HCT116 (cell line): ENCODE measurements around the gene PLAGL2.

ENCODE experiments used
- EGR1 ChIP-seq: IDR thresholded peaks from 2 replicates; pipeline ENCODE4 v1.6.1; 2012; ENCODE audit warnings: low read depth
- ELF1 ChIP-seq: IDR thresholded peaks from 2 replicates; pipeline ENCODE4 v1.6.1; 2012; ENCODE audit warnings: low read depth, borderline replicate concordance
- EZH2 ChIP-seq: fragments of 200-600 bp; sonication (generic); IDR thresholded peaks from 2 replicates; pipeline ENCODE4 v1.6.1; 2017; ENCODE audit warnings: antibody characterized with exemption, mixed run types
- POLR2A ChIP-seq: IDR thresholded peaks from 2 replicates; pipeline ENCODE4 v1.7.0; 2011; ENCODE audit warnings: borderline replicate concordance; ENCODE audit not compliant: insufficient read depth, insufficient read length; ENCODE audit errors: extremely low read depth
- ZNF274 ChIP-seq: fragments of 200-500 bp; sonication (Bioruptor generic); IDR thresholded peaks from 2 replicates; pipeline ENCODE4 v1.6.1; 2014; ENCODE audit warnings: mild to moderate bottlenecking, low read depth, low read length, inconsistent platforms
- TF ChIP-seq, protein P1 (sequence below), 3 experiments: fragments of 200-600 bp in 1 of 3; sonication (generic) in 1 of 3; IDR thresholded peaks in 2 of 3; conservative IDR thresholded peaks in 1 of 3; 2 replicates each; pipeline ENCODE4 v1.5.1; 2012 to 2017; ENCODE audit warnings: low read depth in 2 of 3, low read length in 2 of 3, antibody characterized with exemption in 1 of 3, borderline replicate concordance in 1 of 3, control low read depth in 1 of 3, mild to moderate bottlenecking in 1 of 3, mixed read lengths in 1 of 3, mixed run types in 1 of 3, moderate library complexity in 1 of 3; ENCODE audit not compliant: insufficient read depth in 1 of 3
- TF ChIP-seq, protein P2 (sequence below): IDR thresholded peaks from 2 replicates; pipeline ENCODE4 v1.6.1; 2012; ENCODE audit warnings: low read depth
- TF ChIP-seq, protein P3 (sequence below): IDR thresholded peaks from 2 replicates; pipeline ENCODE4 v1.6.1; 2011; ENCODE audit warnings: mild to moderate bottlenecking, low read length, moderate library complexity; ENCODE audit not compliant: insufficient replicate concordance; ENCODE audit errors: extremely low read depth

DNA sequence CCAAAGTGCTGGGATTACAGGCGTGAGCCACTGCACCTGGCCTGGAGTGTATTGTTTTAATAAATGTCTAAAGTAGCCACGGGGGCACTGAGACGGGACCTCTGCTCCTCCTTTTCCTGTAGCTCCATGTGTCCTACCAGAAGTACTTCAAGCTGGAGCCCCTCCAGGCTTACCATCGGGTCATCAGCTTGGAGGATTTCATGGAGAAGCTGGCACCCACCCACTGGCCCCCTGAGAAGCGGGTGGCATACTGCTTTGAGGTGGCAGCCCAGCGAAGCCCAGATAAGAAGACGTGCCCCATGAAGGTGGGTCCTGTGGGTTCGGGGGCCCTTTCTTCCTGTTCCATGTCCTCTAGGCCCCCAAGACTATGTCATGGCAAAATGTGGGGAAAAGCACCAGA lies 7.6 kb upstream of the PLAGL2 start:
- TF ChIP-seq ZNF274 (no peak), POLR2A (no peak), ELF1 (no peak), EGR1 (no peak), EZH2 (no peak)
- TF ChIP-seq, protein P1, sequence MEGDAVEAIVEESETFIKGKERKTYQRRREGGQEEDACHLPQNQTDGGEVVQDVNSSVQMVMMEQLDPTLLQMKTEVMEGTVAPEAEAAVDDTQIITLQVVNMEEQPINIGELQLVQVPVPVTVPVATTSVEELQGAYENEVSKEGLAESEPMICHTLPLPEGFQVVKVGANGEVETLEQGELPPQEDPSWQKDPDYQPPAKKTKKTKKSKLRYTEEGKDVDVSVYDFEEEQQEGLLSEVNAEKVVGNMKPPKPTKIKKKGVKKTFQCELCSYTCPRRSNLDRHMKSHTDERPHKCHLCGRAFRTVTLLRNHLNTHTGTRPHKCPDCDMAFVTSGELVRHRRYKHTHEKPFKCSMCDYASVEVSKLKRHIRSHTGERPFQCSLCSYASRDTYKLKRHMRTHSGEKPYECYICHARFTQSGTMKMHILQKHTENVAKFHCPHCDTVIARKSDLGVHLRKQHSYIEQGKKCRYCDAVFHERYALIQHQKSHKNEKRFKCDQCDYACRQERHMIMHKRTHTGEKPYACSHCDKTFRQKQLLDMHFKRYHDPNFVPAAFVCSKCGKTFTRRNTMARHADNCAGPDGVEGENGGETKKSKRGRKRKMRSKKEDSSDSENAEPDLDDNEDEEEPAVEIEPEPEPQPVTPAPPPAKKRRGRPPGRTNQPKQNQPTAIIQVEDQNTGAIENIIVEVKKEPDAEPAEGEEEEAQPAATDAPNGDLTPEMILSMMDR (IDR thresholded peaks at IDR 0.05 in 2 of 3, conservative IDR thresholded peaks at IDR 0.05 in 1 of 3; ENCODE audit: borderline replicate concordance in 1 of 3, insufficient read depth in 1 of 3, low read depth in 2 of 3, low read length in 2 of 3): no peak
- TF ChIP-seq, protein P2, sequence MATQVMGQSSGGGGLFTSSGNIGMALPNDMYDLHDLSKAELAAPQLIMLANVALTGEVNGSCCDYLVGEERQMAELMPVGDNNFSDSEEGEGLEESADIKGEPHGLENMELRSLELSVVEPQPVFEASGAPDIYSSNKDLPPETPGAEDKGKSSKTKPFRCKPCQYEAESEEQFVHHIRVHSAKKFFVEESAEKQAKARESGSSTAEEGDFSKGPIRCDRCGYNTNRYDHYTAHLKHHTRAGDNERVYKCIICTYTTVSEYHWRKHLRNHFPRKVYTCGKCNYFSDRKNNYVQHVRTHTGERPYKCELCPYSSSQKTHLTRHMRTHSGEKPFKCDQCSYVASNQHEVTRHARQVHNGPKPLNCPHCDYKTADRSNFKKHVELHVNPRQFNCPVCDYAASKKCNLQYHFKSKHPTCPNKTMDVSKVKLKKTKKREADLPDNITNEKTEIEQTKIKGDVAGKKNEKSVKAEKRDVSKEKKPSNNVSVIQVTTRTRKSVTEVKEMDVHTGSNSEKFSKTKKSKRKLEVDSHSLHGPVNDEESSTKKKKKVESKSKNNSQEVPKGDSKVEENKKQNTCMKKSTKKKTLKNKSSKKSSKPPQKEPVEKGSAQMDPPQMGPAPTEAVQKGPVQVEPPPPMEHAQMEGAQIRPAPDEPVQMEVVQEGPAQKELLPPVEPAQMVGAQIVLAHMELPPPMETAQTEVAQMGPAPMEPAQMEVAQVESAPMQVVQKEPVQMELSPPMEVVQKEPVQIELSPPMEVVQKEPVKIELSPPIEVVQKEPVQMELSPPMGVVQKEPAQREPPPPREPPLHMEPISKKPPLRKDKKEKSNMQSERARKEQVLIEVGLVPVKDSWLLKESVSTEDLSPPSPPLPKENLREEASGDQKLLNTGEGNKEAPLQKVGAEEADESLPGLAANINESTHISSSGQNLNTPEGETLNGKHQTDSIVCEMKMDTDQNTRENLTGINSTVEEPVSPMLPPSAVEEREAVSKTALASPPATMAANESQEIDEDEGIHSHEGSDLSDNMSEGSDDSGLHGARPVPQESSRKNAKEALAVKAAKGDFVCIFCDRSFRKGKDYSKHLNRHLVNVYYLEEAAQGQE: no peak
- TF ChIP-seq, protein P3, sequence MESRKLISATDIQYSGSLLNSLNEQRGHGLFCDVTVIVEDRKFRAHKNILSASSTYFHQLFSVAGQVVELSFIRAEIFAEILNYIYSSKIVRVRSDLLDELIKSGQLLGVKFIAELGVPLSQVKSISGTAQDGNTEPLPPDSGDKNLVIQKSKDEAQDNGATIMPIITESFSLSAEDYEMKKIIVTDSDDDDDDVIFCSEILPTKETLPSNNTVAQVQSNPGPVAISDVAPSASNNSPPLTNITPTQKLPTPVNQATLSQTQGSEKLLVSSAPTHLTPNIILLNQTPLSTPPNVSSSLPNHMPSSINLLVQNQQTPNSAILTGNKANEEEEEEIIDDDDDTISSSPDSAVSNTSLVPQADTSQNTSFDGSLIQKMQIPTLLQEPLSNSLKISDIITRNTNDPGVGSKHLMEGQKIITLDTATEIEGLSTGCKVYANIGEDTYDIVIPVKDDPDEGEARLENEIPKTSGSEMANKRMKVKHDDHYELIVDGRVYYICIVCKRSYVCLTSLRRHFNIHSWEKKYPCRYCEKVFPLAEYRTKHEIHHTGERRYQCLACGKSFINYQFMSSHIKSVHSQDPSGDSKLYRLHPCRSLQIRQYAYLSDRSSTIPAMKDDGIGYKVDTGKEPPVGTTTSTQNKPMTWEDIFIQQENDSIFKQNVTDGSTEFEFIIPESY: no peak
